Thyroid gland (tissue), 4 donors: ENCODE data around the gene SIL1.

Experiments used
- POLR2A ChIP-seq, 2 donors: fragments of 450-650 bp; IDR thresholded peaks; one replicate each; pipeline ENCODE4 v1.6.1; 2017; ENCODE audit warnings: antibody characterized with exemption in 2 of 2, mild to moderate bottlenecking in 2 of 2, moderate library complexity in 1 of 2
- TF ChIP-seq, protein P1 (sequence below), 6 experiments: fragments of 200-600 bp in 3 of 6; fragments of 450-650 bp in 3 of 6; sonication (generic) in 3 of 6; IDR thresholded peaks; one replicate each; pipeline ENCODE4 v1.5.1; 2016 to 2019; ENCODE audit warnings: antibody characterized with exemption in 6 of 6, mild to moderate bottlenecking in 2 of 6, inconsistent platforms in 1 of 6, moderate library complexity in 1 of 6

DNA sequence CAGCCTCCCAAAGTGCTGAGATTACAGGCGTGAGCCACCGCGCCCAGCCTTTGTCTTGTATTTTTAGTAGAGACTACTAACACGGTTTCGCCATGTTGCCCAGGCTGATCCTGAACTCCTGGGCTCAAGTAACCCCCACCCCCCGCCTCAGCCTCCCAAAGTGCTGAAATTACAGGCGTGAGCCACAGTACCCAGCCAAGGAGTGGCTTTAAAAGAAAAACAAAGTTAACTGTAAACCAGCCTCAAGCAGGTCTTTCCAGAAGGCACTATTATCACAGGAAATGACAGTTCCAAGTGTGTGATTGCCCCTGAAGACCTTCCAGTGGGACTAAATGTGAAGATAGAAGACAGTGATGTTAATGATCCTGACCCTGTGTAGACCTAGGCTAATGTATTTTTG lies 31.1 kb downstream of the SIL1 start:
- TF ChIP-seq, protein P1, sequence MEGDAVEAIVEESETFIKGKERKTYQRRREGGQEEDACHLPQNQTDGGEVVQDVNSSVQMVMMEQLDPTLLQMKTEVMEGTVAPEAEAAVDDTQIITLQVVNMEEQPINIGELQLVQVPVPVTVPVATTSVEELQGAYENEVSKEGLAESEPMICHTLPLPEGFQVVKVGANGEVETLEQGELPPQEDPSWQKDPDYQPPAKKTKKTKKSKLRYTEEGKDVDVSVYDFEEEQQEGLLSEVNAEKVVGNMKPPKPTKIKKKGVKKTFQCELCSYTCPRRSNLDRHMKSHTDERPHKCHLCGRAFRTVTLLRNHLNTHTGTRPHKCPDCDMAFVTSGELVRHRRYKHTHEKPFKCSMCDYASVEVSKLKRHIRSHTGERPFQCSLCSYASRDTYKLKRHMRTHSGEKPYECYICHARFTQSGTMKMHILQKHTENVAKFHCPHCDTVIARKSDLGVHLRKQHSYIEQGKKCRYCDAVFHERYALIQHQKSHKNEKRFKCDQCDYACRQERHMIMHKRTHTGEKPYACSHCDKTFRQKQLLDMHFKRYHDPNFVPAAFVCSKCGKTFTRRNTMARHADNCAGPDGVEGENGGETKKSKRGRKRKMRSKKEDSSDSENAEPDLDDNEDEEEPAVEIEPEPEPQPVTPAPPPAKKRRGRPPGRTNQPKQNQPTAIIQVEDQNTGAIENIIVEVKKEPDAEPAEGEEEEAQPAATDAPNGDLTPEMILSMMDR (IDR thresholded peaks at IDR 0.05) = no peak
- TF ChIP-seq POLR2A (IDR thresholded peaks at IDR 0.05) = no peak
